ENCODE data around the gene TMEM219. TPM values are rescaled to one million over a fixed set of nuclear protein-coding genes. Genes with fewer than 3 reads are reported as not detected.

Gene TMEM219
- total RNA-seq, 4 donors from 2014 or later, result 78.0 to 109 (median 106) TPM

GRCh38 chr16:29995911-29996765 is 34.3 kb downstream of the TMEM219 start, which contains the start of gene INO80E:
Gene INO80E (plus strand): TSS chr16:29996241. CDS start chr16:29996311, 70 bp downstream.
- Histone ChIP-seq H3K36me3 (peaks cover 52% of the 10 kb centered on the region), H3K4me3 (peak within 1 kb of the TSS; percentile 80), H3K4me1 (peaks cover 29% of the 10 kb centered on the region), H3K9me3 (no peaks in the 10 kb centered on the region), H3K27ac (peak within 1 kb of the TSS; percentile 96), H3K27me3 (no peaks in the 10 kb centered on the region)
- no peak for TF ChIP-seq POLR2A (IDR thresholded peaks at IDR 0.05)
- peak in 2 of 3 donors; percentile 78 to 82 for TF ChIP-seq POLR2AphosphoS5 (IDR thresholded peaks at IDR 0.05)
- DNase-seq (ENCODE audit: low spot score in 2 of 2), result peak; percentile 99
- WGBS, result 0% methylated on average over 42 of the region's 65 CpGs

- peak overlapping the region; percentile 80 for H3K4me3 ChIP-seq
- DNase-seq (ENCODE audit: low spot score in 2 of 2), result no peak
- no peaks in the 10 kb centered on the region for H3K27me3 ChIP-seq
- WGBS, result 31% methylated on average over 6 of the region's 9 CpGs
- H3K9me3 ChIP-seq, result no peaks in the 10 kb centered on the region
- TF ChIP-seq POLR2A (IDR thresholded peaks at IDR 0.05), result no peak
- no peak for TF ChIP-seq EP300 (IDR thresholded peaks at IDR 0.05)
- TF ChIP-seq CTCF (IDR thresholded peaks at IDR 0.05), result no peak
- TF ChIP-seq POLR2AphosphoS5 (IDR thresholded peaks at IDR 0.05), result no peak
- peaks cover 29% of the 10 kb centered on the region for H3K4me1 ChIP-seq
- H3K36me3 ChIP-seq, result peaks cover 52% of the 10 kb centered on the region
- no peak overlapping the region for H3K27ac ChIP-seq
Measured at GRCh38 chr16:29996766-29997250, 34.9 kb downstream of the TMEM219 start.

GRCh38 chr16:29999605-30000004 is 37.7 kb downstream of the TMEM219 start:
- DNase-seq (ENCODE audit: low spot score in 2 of 2), result no peak
- Histone ChIP-seq H3K36me3 (peaks cover 48% of the 10 kb centered on the region), H3K27ac (no peak overlapping the region), H3K9me3 (no peaks in the 10 kb centered on the region), H3K27me3 (no peaks in the 10 kb centered on the region), H3K4me3 (no peak overlapping the region), H3K4me1 (peaks cover 17% of the 10 kb centered on the region)
- WGBS, result 97% methylated on average over 6 of the region's 6 CpGs
- TF ChIP-seq POLR2AphosphoS5 (IDR thresholded peaks at IDR 0.05), result no peak
- no peak for TF ChIP-seq POLR2A (IDR thresholded peaks at IDR 0.05)
- TF ChIP-seq CTCF (IDR thresholded peaks at IDR 0.05), result no peak
- TF ChIP-seq EP300 (IDR thresholded peaks at IDR 0.05), result no peak

- H3K27me3 ChIP-seq, result no peaks in the 10 kb centered on the region
- H3K27ac ChIP-seq, result no peak overlapping the region
- H3K4me1 ChIP-seq, result peaks cover 10% of the 10 kb centered on the region
- DNase-seq (ENCODE audit: low spot score in 2 of 2), result no peak
- no peak overlapping the region for H3K4me3 ChIP-seq
- H3K36me3 ChIP-seq, result peaks cover 48% of the 10 kb centered on the region
- no peaks in the 10 kb centered on the region for H3K9me3 ChIP-seq
- TF ChIP-seq POLR2AphosphoS5 (IDR thresholded peaks at IDR 0.05) (no peak), POLR2A (IDR thresholded peaks at IDR 0.05) (no peak), EP300 (IDR thresholded peaks at IDR 0.05) (no peak), CTCF (IDR thresholded peaks at IDR 0.05) (no peak)
- 84% methylated on average over 25 of the region's 33 CpGs for WGBS
Measured at GRCh38 chr16:30000735-30001631, 39.1 kb downstream of the TMEM219 start.

- DNase-seq (ENCODE audit: low spot score in 2 of 2), result no peak
- no peaks in the 10 kb centered on the region for H3K9me3 ChIP-seq
- no peak overlapping the region for H3K27ac ChIP-seq
- no peaks in the 10 kb centered on the region for H3K4me1 ChIP-seq
- TF ChIP-seq POLR2A (IDR thresholded peaks at IDR 0.05) (no peak), POLR2AphosphoS5 (IDR thresholded peaks at IDR 0.05) (no peak), CTCF (IDR thresholded peaks at IDR 0.05) (no peak), EP300 (IDR thresholded peaks at IDR 0.05) (no peak)
- peaks cover 46% of the 10 kb centered on the region for H3K36me3 ChIP-seq
- no peak overlapping the region for H3K4me3 ChIP-seq
- H3K27me3 ChIP-seq, result no peaks in the 10 kb centered on the region
- 84% methylated on average over 19 of the region's 19 CpGs for WGBS
Measured at GRCh38 chr16:30002614-30003346, 40.9 kb downstream of the TMEM219 start.
